Measurements from ENCODE around the gene PADI1.

DNA sequence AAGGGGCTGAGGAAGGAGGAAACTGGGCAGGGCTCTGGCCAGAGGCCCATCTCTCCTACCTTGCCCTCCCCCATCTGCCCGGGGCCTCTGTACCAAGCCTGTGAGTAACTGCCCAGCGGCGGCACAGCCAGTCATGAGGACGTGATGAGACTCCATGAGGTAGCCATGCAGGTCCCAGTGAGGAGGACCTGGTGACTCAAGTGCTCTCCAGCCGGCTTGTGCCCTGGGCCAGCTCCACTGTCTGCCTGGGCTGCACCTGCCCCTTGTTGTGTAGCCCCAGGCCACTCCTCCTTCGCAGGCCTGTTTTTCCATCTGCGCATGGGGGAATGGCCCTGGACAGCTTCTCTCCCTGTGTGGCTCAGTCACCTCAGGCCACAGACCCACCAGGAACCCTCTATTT lies 42.0 kb upstream of the PADI1 start:
- TF ChIP-seq EP300 (IDR thresholded peaks at IDR 0.05; ENCODE audit: borderline replicate concordance in 1 of 2, low read depth in 2 of 2, low read length in 2 of 2) (no peak), RXRA (IDR thresholded peaks at IDR 0.05; ENCODE audit: insufficient read depth, low read depth, low read length) (no peak), POLR2A (IDR thresholded peaks at IDR 0.05; ENCODE audit: control extremely low read depth in 1 of 2, low read depth in 2 of 2, low read length in 2 of 2) (no peak), TAF1 (IDR thresholded peaks at IDR 0.05; ENCODE audit: low read depth, low read length) (no peak), CREB1 (IDR thresholded peaks at IDR 0.05) (no peak), CEBPB (IDR thresholded peaks at IDR 0.05; ENCODE audit: low read depth, low read length) (no peak), SP2 (IDR thresholded peaks at IDR 0.05; ENCODE audit: low read length) (no peak), EZH2 (IDR thresholded peaks at IDR 0.05; ENCODE audit: low read depth, low read length, severe bottlenecking) (no peak), POLR2AphosphoS5 (IDR thresholded peaks at IDR 0.05; ENCODE audit: low read depth, low read length) (no peak), GABPA (IDR thresholded peaks at IDR 0.05; ENCODE audit: borderline replicate concordance, insufficient read depth, low read length) (no peak)
- TF ChIP-seq, protein P1, sequence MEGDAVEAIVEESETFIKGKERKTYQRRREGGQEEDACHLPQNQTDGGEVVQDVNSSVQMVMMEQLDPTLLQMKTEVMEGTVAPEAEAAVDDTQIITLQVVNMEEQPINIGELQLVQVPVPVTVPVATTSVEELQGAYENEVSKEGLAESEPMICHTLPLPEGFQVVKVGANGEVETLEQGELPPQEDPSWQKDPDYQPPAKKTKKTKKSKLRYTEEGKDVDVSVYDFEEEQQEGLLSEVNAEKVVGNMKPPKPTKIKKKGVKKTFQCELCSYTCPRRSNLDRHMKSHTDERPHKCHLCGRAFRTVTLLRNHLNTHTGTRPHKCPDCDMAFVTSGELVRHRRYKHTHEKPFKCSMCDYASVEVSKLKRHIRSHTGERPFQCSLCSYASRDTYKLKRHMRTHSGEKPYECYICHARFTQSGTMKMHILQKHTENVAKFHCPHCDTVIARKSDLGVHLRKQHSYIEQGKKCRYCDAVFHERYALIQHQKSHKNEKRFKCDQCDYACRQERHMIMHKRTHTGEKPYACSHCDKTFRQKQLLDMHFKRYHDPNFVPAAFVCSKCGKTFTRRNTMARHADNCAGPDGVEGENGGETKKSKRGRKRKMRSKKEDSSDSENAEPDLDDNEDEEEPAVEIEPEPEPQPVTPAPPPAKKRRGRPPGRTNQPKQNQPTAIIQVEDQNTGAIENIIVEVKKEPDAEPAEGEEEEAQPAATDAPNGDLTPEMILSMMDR (IDR thresholded peaks at IDR 0.05; ENCODE audit: control extremely low read depth in 1 of 3, insufficient read depth in 1 of 3, low read depth in 1 of 3, low read length in 3 of 3) = no peak
- TF ChIP-seq, protein P2, sequence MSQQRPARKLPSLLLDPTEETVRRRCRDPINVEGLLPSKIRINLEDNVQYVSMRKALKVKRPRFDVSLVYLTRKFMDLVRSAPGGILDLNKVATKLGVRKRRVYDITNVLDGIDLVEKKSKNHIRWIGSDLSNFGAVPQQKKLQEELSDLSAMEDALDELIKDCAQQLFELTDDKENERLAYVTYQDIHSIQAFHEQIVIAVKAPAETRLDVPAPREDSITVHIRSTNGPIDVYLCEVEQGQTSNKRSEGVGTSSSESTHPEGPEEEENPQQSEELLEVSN (IDR thresholded peaks at IDR 0.05) = no peak
